Nephron (organoid): Measurements from ENCODE around the gene HPSE.

ENCODE experiments used
- H3K27ac Mint-ChIP-seq, 3 experiments: 2 replicates each; pipeline ENCODE4 v1.8.0; 2020; ENCODE audit warnings: mixed read lengths in 3 of 3, mild to moderate bottlenecking in 2 of 3, moderate library complexity in 1 of 3
- H3K27me3 Mint-ChIP-seq: 2 replicates; pipeline ENCODE4 v1.8.0; 2021; ENCODE audit warnings: low read depth, mild to moderate bottlenecking, moderate library complexity, mixed read lengths
- H3K36me3 Mint-ChIP-seq: 2 replicates; pipeline ENCODE4 v1.8.0; 2020; ENCODE audit warnings: low read depth, mixed read lengths
- H3K4me1 Mint-ChIP-seq: 2 replicates; pipeline ENCODE4 v1.8.0; 2020; ENCODE audit warnings: mixed read lengths
- H3K4me3 Mint-ChIP-seq, 3 experiments: 2 replicates each; pipeline ENCODE4 v1.8.0; 2020; ENCODE audit warnings: mild to moderate bottlenecking in 3 of 3, mixed read lengths in 3 of 3, moderate library complexity in 2 of 3
- H3K9me3 Mint-ChIP-seq: 2 replicates; pipeline ENCODE4 v1.8.0; 2020; ENCODE audit warnings: mixed read lengths
- TF ChIP-seq, protein P1 (sequence below), 3 experiments: fragments of 200-600 bp; sonication (generic); IDR thresholded peaks; one replicate each; pipeline ENCODE4 v1.5.0; 2021; ENCODE audit warnings: antibody characterized with exemption in 3 of 3; ENCODE audit not compliant: unreplicated experiment in 3 of 3

The HPSE gene

DNA sequence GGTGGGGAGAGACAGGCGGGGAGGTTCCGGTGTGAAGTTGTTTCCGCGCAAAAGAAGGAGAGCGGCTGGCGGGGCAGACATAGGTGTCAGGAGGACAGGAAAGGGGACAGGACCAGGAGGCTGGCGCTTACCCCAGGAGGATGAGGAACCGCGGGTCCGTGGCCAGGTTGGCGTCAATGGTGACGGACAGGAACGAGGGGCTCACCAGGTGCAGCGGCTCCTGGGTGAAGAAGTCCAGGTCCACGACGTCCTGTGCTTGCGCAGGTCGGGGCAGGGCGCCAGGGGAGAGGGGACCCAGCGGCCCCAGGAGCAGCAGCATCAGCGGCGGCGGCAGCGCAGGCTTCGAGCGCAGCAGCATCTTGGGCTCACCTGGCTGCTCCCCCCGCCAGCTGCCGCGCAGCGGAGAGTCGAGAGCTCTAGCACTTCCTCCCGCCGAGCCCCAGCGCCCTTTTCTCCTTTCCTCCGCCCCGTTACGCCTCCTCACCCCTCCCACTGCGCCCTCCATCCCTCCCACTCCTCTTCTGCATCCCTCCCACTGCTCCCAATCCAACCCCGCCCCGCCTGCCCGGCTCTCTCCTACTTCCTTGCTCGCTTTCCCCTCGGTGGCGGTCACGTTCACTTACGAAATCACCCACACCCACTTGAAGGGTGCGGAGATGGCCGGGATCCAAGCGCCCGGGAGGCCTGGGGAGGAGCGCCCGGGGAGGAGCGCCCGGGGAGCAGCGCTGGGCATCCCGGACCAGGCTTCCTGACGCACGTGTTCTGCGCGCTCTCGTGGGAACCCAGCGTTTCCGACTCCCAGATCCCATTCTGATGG, at the start of gene HPSE:
Gene HPSE (minus strand): TSS at position 424 of the 817 bp plus-strand sequence. CDS start 66 bp downstream, at position 358.
- peaks cover 78% of the 10 kb centered on the region for H3K27me3 Mint-ChIP-seq
- peaks cover 10% of the 10 kb centered on the region for H3K4me1 Mint-ChIP-seq
- no peak within 1 kb of the TSS for H3K27ac Mint-ChIP-seq
- H3K9me3 Mint-ChIP-seq, result peaks cover 8% of the 10 kb centered on the region
- H3K4me3 Mint-ChIP-seq, result peak within 1 kb of the TSS; percentile 78 to 81 (median 80)
- TF ChIP-seq, protein P1, sequence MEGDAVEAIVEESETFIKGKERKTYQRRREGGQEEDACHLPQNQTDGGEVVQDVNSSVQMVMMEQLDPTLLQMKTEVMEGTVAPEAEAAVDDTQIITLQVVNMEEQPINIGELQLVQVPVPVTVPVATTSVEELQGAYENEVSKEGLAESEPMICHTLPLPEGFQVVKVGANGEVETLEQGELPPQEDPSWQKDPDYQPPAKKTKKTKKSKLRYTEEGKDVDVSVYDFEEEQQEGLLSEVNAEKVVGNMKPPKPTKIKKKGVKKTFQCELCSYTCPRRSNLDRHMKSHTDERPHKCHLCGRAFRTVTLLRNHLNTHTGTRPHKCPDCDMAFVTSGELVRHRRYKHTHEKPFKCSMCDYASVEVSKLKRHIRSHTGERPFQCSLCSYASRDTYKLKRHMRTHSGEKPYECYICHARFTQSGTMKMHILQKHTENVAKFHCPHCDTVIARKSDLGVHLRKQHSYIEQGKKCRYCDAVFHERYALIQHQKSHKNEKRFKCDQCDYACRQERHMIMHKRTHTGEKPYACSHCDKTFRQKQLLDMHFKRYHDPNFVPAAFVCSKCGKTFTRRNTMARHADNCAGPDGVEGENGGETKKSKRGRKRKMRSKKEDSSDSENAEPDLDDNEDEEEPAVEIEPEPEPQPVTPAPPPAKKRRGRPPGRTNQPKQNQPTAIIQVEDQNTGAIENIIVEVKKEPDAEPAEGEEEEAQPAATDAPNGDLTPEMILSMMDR (IDR thresholded peaks at IDR 0.05; ENCODE audit: unreplicated experiment in 3 of 3), result no peak
- H3K36me3 Mint-ChIP-seq, result no peaks in the 10 kb centered on the region

DNA sequence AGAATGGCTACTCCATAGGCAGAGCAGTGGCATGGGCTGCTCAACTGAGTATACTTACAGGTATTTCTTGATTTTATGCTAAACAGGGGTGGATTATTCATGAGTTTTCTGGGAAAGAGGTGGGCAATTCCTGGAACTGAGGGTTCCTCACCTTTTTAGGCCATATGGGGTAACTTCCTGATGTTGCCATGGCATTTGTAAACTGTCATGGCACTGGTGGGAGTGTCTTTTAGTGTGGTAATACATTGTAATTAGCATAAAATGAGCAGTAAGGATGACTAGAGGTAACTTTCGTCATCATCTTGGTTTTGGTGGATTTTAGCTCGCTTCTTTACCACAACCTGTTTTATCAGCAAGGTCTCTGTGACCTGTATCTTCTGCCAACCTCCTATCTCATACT, 48.2 kb upstream of the HPSE start:
- Mint-ChIP-seq H3K27me3 (peaks cover 10% of the 10 kb centered on the region), H3K36me3 (peaks cover 5% of the 10 kb centered on the region)

GRCh38 chr4:83381173-83381572, 46.5 kb upstream of the HPSE start:
- Mint-ChIP-seq H3K4me3 (no peak overlapping the region), H3K9me3 (peaks cover 40% of the 10 kb centered on the region), H3K36me3 (peaks cover 5% of the 10 kb centered on the region), H3K27me3 (peaks cover 10% of the 10 kb centered on the region), H3K4me1 (no peaks in the 10 kb centered on the region), H3K27ac (no peak overlapping the region)
- TF ChIP-seq, protein P1 (IDR thresholded peaks at IDR 0.05; ENCODE audit: unreplicated experiment in 3 of 3), result no peak

More for the DNA sequence above, 48.2 kb upstream of the HPSE start:
- Mint-ChIP-seq H3K27ac (no peak overlapping the region), H3K9me3 (peaks cover 28% of the 10 kb centered on the region), H3K4me1 (peaks cover 14% of the 10 kb centered on the region), H3K4me3 (no peak overlapping the region)
- TF ChIP-seq, protein P1 (IDR thresholded peaks at IDR 0.05; ENCODE audit: unreplicated experiment in 3 of 3), result no peak

- H3K4me1 Mint-ChIP-seq, result no peaks in the 10 kb centered on the region
- H3K36me3 Mint-ChIP-seq, result peaks cover 5% of the 10 kb centered on the region
- H3K27ac Mint-ChIP-seq, result no peak overlapping the region
- H3K9me3 Mint-ChIP-seq, result peaks cover 40% of the 10 kb centered on the region
- H3K4me3 Mint-ChIP-seq, result no peak overlapping the region
- TF ChIP-seq, protein P1 (IDR thresholded peaks at IDR 0.05; ENCODE audit: unreplicated experiment in 3 of 3), result no peak
- peaks cover 10% of the 10 kb centered on the region for H3K27me3 Mint-ChIP-seq
Measured at GRCh38 chr4:83378419-83378818, 43.8 kb upstream of the HPSE start.

DNA sequence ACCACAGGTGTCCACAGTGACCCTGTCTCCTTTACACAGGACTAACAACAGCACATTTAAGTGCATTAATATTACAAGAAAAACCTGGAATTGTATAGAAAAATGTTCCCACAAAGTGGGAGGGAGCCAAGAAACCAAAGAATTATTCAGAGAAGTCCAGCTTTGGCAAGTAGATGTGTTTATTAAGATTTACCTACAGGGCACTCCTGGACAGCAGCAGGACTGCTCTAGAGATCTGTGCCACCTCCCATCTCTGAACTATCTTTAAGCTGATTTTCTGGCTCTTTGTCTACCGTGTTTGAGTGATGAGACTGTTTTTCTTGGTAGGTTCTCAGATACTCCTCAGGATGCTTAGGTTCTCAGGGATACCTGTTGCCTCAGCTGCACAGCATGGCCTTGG, 38.3 kb upstream of the HPSE start:
- H3K27ac Mint-ChIP-seq, result peak overlapping the region in 1 of 3 experiments; percentile 33
- H3K27me3 Mint-ChIP-seq, result no peaks in the 10 kb centered on the region
- peaks cover 18% of the 10 kb centered on the region for H3K9me3 Mint-ChIP-seq
- no peaks in the 10 kb centered on the region for H3K4me1 Mint-ChIP-seq
- TF ChIP-seq, protein P1 (IDR thresholded peaks at IDR 0.05; ENCODE audit: unreplicated experiment in 3 of 3), result no peak
- no peak overlapping the region for H3K4me3 Mint-ChIP-seq
- no peaks in the 10 kb centered on the region for H3K36me3 Mint-ChIP-seq

- TF ChIP-seq, protein P1 (IDR thresholded peaks at IDR 0.05; ENCODE audit: unreplicated experiment in 3 of 3), result no peak
- H3K36me3 Mint-ChIP-seq, result no peaks in the 10 kb centered on the region
Measured at GRCh38 chr4:83371936-83372335, 37.3 kb upstream of the HPSE start.

More at GRCh38 chr4:83371936-83372335, 37.3 kb upstream of the HPSE start:
- H3K9me3 Mint-ChIP-seq, result peaks cover 9% of the 10 kb centered on the region
- no peaks in the 10 kb centered on the region for H3K27me3 Mint-ChIP-seq
- H3K4me1 Mint-ChIP-seq, result no peaks in the 10 kb centered on the region
- H3K27ac Mint-ChIP-seq, result peak overlapping the region; percentile 23 to 33 (median 31)
- H3K4me3 Mint-ChIP-seq, result no peak overlapping the region
